ENCODE data around the gene GALE.

DNA sequence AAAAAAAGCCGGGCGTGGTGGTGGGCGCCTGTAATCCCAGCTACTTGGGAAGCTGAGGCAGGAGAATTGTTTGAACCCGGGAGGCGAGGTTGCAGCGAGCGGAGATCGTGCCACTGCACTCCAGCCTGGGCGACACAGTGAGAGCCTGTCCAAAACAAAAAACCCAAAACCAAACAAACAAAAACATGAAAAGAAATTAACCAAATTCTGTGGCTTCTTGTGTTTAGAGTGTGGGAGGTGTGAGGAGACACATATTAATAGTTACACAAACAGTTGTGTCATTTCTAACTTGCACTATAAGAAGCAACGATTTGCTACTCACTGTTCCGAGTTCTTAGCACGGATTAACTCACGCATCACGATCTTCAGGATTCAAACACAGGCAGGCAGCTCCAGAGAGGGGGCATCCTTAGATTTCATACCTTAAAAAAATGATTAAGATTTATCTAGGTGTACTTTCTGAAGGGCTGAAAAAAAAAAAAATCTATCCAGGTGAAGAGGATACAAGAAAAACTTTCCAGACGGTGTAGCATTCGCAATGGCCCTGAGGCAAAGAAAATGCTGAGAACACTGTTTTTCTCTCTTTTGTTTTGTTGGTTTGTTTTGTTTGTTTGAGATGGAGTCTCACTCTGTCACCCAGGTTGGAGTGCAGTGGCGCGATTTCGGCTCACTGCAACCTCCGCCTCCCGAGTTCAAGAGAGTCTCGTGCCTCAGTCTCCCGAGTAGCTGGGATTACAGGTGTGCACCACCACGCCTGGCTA, 25.4 kb upstream of the GALE start:
- TF ChIP-seq CTCF (conservative IDR thresholded peaks at IDR 0.05 in 1 of 2, IDR thresholded peaks at IDR 0.05 in 1 of 2; ENCODE audit: low read depth in 1 of 2, low read length in 2 of 2) (no peak), EZH2 (IDR thresholded peaks at IDR 0.05; ENCODE audit: low read length, missing control alignments) (no peak)
